ENCODE measurements around the gene ADGRG6. TPM values are rescaled to one million over a fixed set of nuclear protein-coding genes. Genes with fewer than 3 reads are reported as not detected.
"Not testable (repeated sequence)": the region's sequence is repeated elsewhere in the genome, so short reads cannot be mapped to it uniquely, and the experiment has no call there.

Gene ADGRG6
- total RNA-seq, 4 donors from 2014 or later: 15.7 to 75.2 (median 19.2) TPM

- no peak for DNase-seq
- Histone ChIP-seq H3K27me3 (no peaks in the 10 kb centered on the region), H3K4me3 (no peak overlapping the region), H3K27ac (no peak overlapping the region), H3K36me3 (no peaks in the 10 kb centered on the region), H3K4me1 (no peaks in the 10 kb centered on the region), H3K9me3 (no peaks in the 10 kb centered on the region)
- intact Hi-C loops (cut with DNase I; ENCODE audit: low total_unique reads): no loop called here
- 55% methylated on average over 1 of the region's 1 CpG for WGBS, 2 donors (ENCODE audit: low coverage in 1 of 2)
- in situ Hi-C loops (cut with MboI; ENCODE audit: low pct_ligation_motif_present in 1 of 4, low pct_unique_long_range_greater_than_20kb in 1 of 4, low sequenced_read_pairs in 3 of 4): no loop called here
- TF ChIP-seq EP300 (IDR thresholded peaks at IDR 0.05; ENCODE audit: low read depth) (no peak), CTCF (IDR thresholded peaks at IDR 0.05) (no peak), POLR2AphosphoS5 (IDR thresholded peaks at IDR 0.05) (no peak)
Measured at GRCh38 chr6:142276256-142276655, 25.6 kb upstream of the ADGRG6 start.

- no peak for TF ChIP-seq EP300 (IDR thresholded peaks at IDR 0.05; ENCODE audit: low read depth)
- TF ChIP-seq POLR2AphosphoS5 (IDR thresholded peaks at IDR 0.05): no peak
- no peak for TF ChIP-seq POLR2A (IDR thresholded peaks at IDR 0.05)
- no peak for TF ChIP-seq CTCF (IDR thresholded peaks at IDR 0.05)
- no peaks in the 10 kb centered on the region for H3K27me3 ChIP-seq
- WGBS, 2 donors (ENCODE audit: low coverage in 1 of 2): 56 to 80% methylated on average over 5 of the region's 5 CpGs
- DNase-seq: no peak
- H3K4me3 ChIP-seq: no peak overlapping the region
- H3K27ac ChIP-seq: no peak overlapping the region
- intact Hi-C loops (cut with DNase I; ENCODE audit: low total_unique reads): no loop called here
- H3K4me1 ChIP-seq: no peaks in the 10 kb centered on the region
- in situ Hi-C loops (cut with MboI; ENCODE audit: low pct_ligation_motif_present in 1 of 4, low pct_unique_long_range_greater_than_20kb in 1 of 4, low sequenced_read_pairs in 3 of 4): no loop called here
- H3K9me3 ChIP-seq: no peaks in the 10 kb centered on the region
- H3K36me3 ChIP-seq: no peaks in the 10 kb centered on the region
Measured at GRCh38 chr6:142279350-142280180, 22.2 kb upstream of the ADGRG6 start.

- Histone ChIP-seq H3K4me3 (no peak overlapping the region), H3K27ac (no peak overlapping the region), H3K36me3 (no peaks in the 10 kb centered on the region), H3K9me3 (no peaks in the 10 kb centered on the region), H3K27me3 (no peaks in the 10 kb centered on the region), H3K4me1 (no peaks in the 10 kb centered on the region)
- TF ChIP-seq POLR2A (IDR thresholded peaks at IDR 0.05) (no peak), POLR2AphosphoS5 (IDR thresholded peaks at IDR 0.05) (no peak), EP300 (IDR thresholded peaks at IDR 0.05; ENCODE audit: low read depth) (no peak), CTCF (IDR thresholded peaks at IDR 0.05) (no peak)
- intact Hi-C loops (cut with DNase I; ENCODE audit: low total_unique reads) (no loop called here), in situ Hi-C loops (cut with MboI; ENCODE audit: low pct_ligation_motif_present in 1 of 4, low pct_unique_long_range_greater_than_20kb in 1 of 4, low sequenced_read_pairs in 3 of 4) (no loop called here)
- no peak for DNase-seq
- WGBS, 2 donors (ENCODE audit: low coverage in 1 of 2): 69 to 100% methylated on average over 1 of the region's 1 CpG
Measured at GRCh38 chr6:142280265-142280664, 21.5 kb upstream of the ADGRG6 start.

- in situ Hi-C loops (cut with MboI; ENCODE audit: low pct_ligation_motif_present in 1 of 4, low pct_unique_long_range_greater_than_20kb in 1 of 4, low sequenced_read_pairs in 3 of 4): no loop called here
- no peak for TF ChIP-seq POLR2A (IDR thresholded peaks at IDR 0.05)
- no peak for TF ChIP-seq POLR2AphosphoS5 (IDR thresholded peaks at IDR 0.05)
- no peak for TF ChIP-seq EP300 (IDR thresholded peaks at IDR 0.05; ENCODE audit: low read depth)
- no peak for TF ChIP-seq CTCF (IDR thresholded peaks at IDR 0.05)
- WGBS, 2 donors (ENCODE audit: low coverage in 1 of 2): 95 to 96% methylated on average over 4 of the region's 4 CpGs
- intact Hi-C loops (cut with DNase I; ENCODE audit: low total_unique reads): no loop called here
- Histone ChIP-seq H3K27ac (no peak overlapping the region), H3K36me3 (no peaks in the 10 kb centered on the region), H3K27me3 (no peaks in the 10 kb centered on the region), H3K4me1 (no peaks in the 10 kb centered on the region), H3K4me3 (no peak overlapping the region), H3K9me3 (no peaks in the 10 kb centered on the region)
- DNase-seq: no peak
Measured at GRCh38 chr6:142280927-142281326, 20.9 kb upstream of the ADGRG6 start.

GRCh38 chr6:142283138-142283537 is 18.7 kb upstream of the ADGRG6 start:
- intact Hi-C loops (cut with DNase I; ENCODE audit: low total_unique reads); H3K9me3 ChIP-seq; DNase-seq; H3K4me3 ChIP-seq; H3K27me3 ChIP-seq; H3K36me3 ChIP-seq; H3K4me1 ChIP-seq; H3K27ac ChIP-seq; in situ Hi-C loops (cut with MboI; ENCODE audit: low pct_ligation_motif_present in 1 of 4, low pct_unique_long_range_greater_than_20kb in 1 of 4, low sequenced_read_pairs in 3 of 4): not testable (repeated sequence)
- WGBS, 2 donors (ENCODE audit: low coverage in 1 of 2): 85 to 94% methylated on average over 2 to 4 of the region's 4 CpGs
